Neural progenitor cell (in vitro differentiated cells): ENCODE results near the gene ADCYAP1. TPM values are rescaled to one million over a fixed set of nuclear protein-coding genes. Genes with fewer than 3 reads are reported as not detected.

Source experiments
- DNase-seq: peaks from one replicate; pipeline ENCODE4 v3.0.0-alpha.2; 2016; ENCODE audit warnings: low spot score
- H2AFZ ChIP-seq: fragments of 200-600 bp; sonication (generic); replicated peaks from 2 replicates; pipeline ENCODE4 v1.6.1; 2016; ENCODE audit warnings: antibody characterized with exemption
- H3F3A ChIP-seq: fragments of 200-600 bp; sonication (generic); 2 replicates; pipeline ENCODE4 v1.6.1; 2016; ENCODE audit warnings: antibody characterized with exemption, low read depth
- H3K27ac ChIP-seq: fragments of 200-600 bp; sonication (generic); 2 replicates; pipeline ENCODE4 v1.5.1; 2016; ENCODE audit warnings: mild to moderate bottlenecking
- H3K27me3 ChIP-seq: fragments of 200-600 bp; sonication (generic); 2 replicates; pipeline ENCODE4 v1.6.1; 2016; ENCODE audit warnings: mild to moderate bottlenecking, moderate library complexity
- H3K36me3 ChIP-seq: fragments of 200-600 bp; sonication (generic); 2 replicates; pipeline ENCODE4 v1.5.1; 2016
- H3K4me1 ChIP-seq: fragments of 200-600 bp; sonication (generic); 2 replicates; pipeline ENCODE4 v1.6.1; 2016; ENCODE audit warnings: mixed run types
- H3K4me2 ChIP-seq: fragments of 200-600 bp; sonication (generic); 2 replicates; pipeline ENCODE4 v1.6.1; 2016
- H3K4me3 ChIP-seq: fragments of 200-600 bp; sonication (generic); 2 replicates; pipeline ENCODE4 v1.5.1; 2016
- H3K79me2 ChIP-seq: fragments of 200-600 bp; sonication (generic); 2 replicates; pipeline ENCODE4 v1.6.1; 2016; ENCODE audit warnings: low read depth
- H3K9ac ChIP-seq: fragments of 200-600 bp; sonication (generic); 2 replicates; pipeline ENCODE4 v1.6.1; 2016
- H3K9me3 ChIP-seq: fragments of 200-600 bp; sonication (generic); 2 replicates; pipeline ENCODE4 v1.5.1; 2016; ENCODE audit warnings: low read depth
- H4K20me1 ChIP-seq: fragments of 200-600 bp; sonication (generic); 2 replicates; pipeline ENCODE4 v1.6.1; 2016; ENCODE audit warnings: low read depth
- H3K27ac Mint-ChIP-seq: 3 replicates; pipeline ENCODE4 v1.8.0; 2021; ENCODE audit warnings: mixed read lengths
- H3K27me3 Mint-ChIP-seq: 2 replicates; pipeline ENCODE4 v1.8.0; 2022; ENCODE audit warnings: low read depth, mild to moderate bottlenecking, inconsistent platforms, moderate library complexity, mixed read lengths; ENCODE audit not compliant: insufficient read depth
- H3K36me3 Mint-ChIP-seq: 3 replicates; pipeline ENCODE4 v1.8.0; 2021; ENCODE audit warnings: mixed read lengths
- H3K4me1 Mint-ChIP-seq: 3 replicates; pipeline ENCODE4 v1.8.0; 2021; ENCODE audit warnings: mixed read lengths
- H3K4me3 Mint-ChIP-seq: 3 replicates; pipeline ENCODE4 v1.8.0; 2021; ENCODE audit warnings: mild to moderate bottlenecking, moderate library complexity, mixed read lengths
- H3K9me3 Mint-ChIP-seq: 3 replicates; pipeline ENCODE4 v1.8.0; 2020; ENCODE audit warnings: mixed read lengths
- EZH2 ChIP-seq: fragments of 200-600 bp; sonication (generic); IDR thresholded peaks from 2 replicates; pipeline ENCODE4 v1.6.1; 2017; ENCODE audit warnings: antibody characterized with exemption, mild to moderate bottlenecking, moderate library complexity
- EZH2phosphoT487 ChIP-seq: fragments of 200-600 bp; sonication (generic); IDR thresholded peaks from 2 replicates; pipeline ENCODE4 v1.6.1; 2017; ENCODE audit warnings: antibody characterized with exemption
- total RNA-seq: library from RNA; depleted of rRNA; stranded (reverse); fragments of >200 nt; gene quantifications from 2 replicates; pipeline ENCODE4 v1.2.3, GENCODE V29; 2015; ENCODE audit warnings: low replicate concordance
- TF ChIP-seq, protein P1 (sequence below): fragments of 200-600 bp; sonication (generic); IDR thresholded peaks from 2 replicates; pipeline ENCODE4 v1.5.1; 2017; ENCODE audit warnings: antibody characterized with exemption, mild to moderate bottlenecking

ADCYAP1 gene
- total RNA-seq, 1 donor from 2014 or later: 0.04 TPM

DNA sequence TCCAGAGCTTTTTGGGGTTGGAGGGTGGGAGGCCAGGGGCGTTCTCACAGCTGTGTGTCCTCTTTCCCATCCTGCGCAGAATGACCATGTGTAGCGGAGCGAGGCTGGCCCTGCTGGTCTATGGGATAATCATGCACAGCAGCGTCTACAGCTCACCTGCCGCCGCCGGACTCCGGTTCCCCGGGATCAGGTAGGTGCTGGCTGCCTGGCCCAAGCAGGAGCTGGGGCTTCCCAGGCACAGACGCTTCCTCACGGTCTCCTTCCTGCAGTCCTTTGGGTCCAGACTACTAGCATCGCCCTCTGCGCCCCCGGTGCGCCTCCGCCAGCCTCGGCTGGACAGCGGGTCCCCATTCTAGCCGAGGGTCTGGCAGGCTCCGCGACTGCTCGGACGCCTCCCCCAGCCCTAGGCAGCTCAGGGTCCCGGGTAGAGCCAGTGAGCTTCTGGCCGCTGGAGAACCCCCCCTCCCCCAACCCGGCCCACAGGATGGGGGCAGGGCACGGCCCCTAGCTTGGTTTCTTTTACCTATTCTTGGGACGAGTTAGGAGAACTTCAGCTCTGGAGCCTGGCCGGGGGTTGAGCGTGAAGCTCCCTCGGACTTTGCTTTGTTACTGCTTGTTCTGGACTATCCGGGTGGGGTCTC, 756 bp downstream of the ADCYAP1 start:
- H3K27me3 Mint-ChIP-seq: peaks cover 73% of the 10 kb centered on the region
- peak overlapping the region; percentile 78 for H3K4me3 Mint-ChIP-seq
- TF ChIP-seq EZH2phosphoT487 (peak; percentile 4), EZH2 (peak; percentile 1)
- TF ChIP-seq, protein P1, sequence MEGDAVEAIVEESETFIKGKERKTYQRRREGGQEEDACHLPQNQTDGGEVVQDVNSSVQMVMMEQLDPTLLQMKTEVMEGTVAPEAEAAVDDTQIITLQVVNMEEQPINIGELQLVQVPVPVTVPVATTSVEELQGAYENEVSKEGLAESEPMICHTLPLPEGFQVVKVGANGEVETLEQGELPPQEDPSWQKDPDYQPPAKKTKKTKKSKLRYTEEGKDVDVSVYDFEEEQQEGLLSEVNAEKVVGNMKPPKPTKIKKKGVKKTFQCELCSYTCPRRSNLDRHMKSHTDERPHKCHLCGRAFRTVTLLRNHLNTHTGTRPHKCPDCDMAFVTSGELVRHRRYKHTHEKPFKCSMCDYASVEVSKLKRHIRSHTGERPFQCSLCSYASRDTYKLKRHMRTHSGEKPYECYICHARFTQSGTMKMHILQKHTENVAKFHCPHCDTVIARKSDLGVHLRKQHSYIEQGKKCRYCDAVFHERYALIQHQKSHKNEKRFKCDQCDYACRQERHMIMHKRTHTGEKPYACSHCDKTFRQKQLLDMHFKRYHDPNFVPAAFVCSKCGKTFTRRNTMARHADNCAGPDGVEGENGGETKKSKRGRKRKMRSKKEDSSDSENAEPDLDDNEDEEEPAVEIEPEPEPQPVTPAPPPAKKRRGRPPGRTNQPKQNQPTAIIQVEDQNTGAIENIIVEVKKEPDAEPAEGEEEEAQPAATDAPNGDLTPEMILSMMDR: no peak
- no peaks in the 10 kb centered on the region for H3K9me3 ChIP-seq
- H2AFZ ChIP-seq: no peak overlapping the region
- H4K20me1 ChIP-seq: peaks cover 77% of the 10 kb centered on the region
- no peak overlapping the region for H3K9ac ChIP-seq
- peak overlapping the region; percentile 98 for H3K4me2 ChIP-seq
- peak overlapping the region; percentile 57 for H3K4me3 ChIP-seq
- no peaks in the 10 kb centered on the region for H3K79me2 ChIP-seq
- H3K4me1 ChIP-seq: peaks cover 54% of the 10 kb centered on the region
- H3K4me1 Mint-ChIP-seq: peaks cover 24% of the 10 kb centered on the region
- H3K27me3 ChIP-seq: peaks cover 100% of the 10 kb centered on the region
- no peaks in the 10 kb centered on the region for H3K36me3 Mint-ChIP-seq
- no peak overlapping the region for H3K27ac ChIP-seq
- DNase-seq: peak; percentile 45
- H3K27ac Mint-ChIP-seq: no peak overlapping the region
- H3K9me3 Mint-ChIP-seq: no peaks in the 10 kb centered on the region
- H3K36me3 ChIP-seq: no peaks in the 10 kb centered on the region
- H3F3A ChIP-seq: peaks cover 32% of the 10 kb centered on the region

- Histone ChIP-seq H3K79me2 (no peaks in the 10 kb centered on the region), H3K36me3 (no peaks in the 10 kb centered on the region), H3K9ac (no peak overlapping the region), H3K9me3 (no peaks in the 10 kb centered on the region), H3K4me3 (peak overlapping the region; percentile 57), H3F3A (peaks cover 32% of the 10 kb centered on the region), H2AFZ (no peak overlapping the region), H3K27me3 (peaks cover 100% of the 10 kb centered on the region), H3K27ac (no peak overlapping the region), H4K20me1 (peaks cover 82% of the 10 kb centered on the region), H3K4me2 (peak overlapping the region; percentile 98), H3K4me1 (peaks cover 56% of the 10 kb centered on the region)
- TF ChIP-seq EZH2: peak; percentile 81
- TF ChIP-seq EZH2phosphoT487: peak; percentile 88
- TF ChIP-seq, protein P1: no peak
- H3K9me3 Mint-ChIP-seq: no peaks in the 10 kb centered on the region
- peaks cover 78% of the 10 kb centered on the region for H3K27me3 Mint-ChIP-seq
- H3K4me1 Mint-ChIP-seq: peaks cover 24% of the 10 kb centered on the region
- no peaks in the 10 kb centered on the region for H3K36me3 Mint-ChIP-seq
- peak overlapping the region; percentile 80 for H3K4me3 Mint-ChIP-seq
- DNase-seq: peak; percentile 45
- H3K27ac Mint-ChIP-seq: no peak overlapping the region
These were observed 1.3 kb downstream of the ADCYAP1 start for GRCh38 chr18:905948-906415.

DNA sequence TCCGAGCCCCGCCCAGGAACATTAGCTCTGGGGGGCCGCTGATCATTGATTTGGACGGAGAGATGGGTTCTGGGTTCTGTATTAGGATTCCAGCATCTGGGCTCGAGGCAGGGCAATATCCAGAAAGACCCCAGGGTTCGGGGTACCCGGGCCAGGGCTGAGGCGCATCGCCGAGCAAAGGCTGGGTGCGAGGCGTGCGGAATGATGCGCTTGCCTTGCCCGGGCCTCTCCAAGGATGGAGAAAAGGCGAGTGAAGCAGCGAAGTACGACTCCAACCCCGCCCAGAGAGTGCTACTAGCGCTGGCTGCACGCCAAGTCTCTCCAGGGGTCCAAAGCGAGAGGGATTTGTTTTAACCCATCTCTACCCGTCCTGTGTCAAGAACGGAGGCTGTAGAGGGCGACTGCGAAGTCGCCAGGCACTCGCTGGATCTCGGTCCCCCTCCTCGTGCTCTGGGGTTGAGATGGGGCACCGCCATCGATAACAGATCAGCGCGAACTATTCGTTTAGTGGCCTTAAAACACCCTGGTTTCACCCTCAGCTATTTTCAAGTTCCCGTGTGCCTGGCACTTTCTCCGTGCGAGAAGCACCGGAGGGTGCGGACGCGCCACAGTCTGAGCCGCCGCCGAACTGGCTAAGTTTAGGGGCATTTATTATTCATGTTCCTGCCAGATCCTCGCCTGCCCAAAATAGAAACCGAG, 1.9 kb downstream of the ADCYAP1 start:
- no peaks in the 10 kb centered on the region for H3K9me3 ChIP-seq
- H3K4me1 ChIP-seq: peaks cover 59% of the 10 kb centered on the region
- peaks cover 81% of the 10 kb centered on the region for H4K20me1 ChIP-seq
- H3K4me3 ChIP-seq: peak overlapping the region; percentile 57
- peak; percentile 69 for DNase-seq
- H3K36me3 Mint-ChIP-seq: no peaks in the 10 kb centered on the region
- peaks cover 100% of the 10 kb centered on the region for H3K27me3 ChIP-seq
- no peak overlapping the region for H3K27ac Mint-ChIP-seq
- H3K4me2 ChIP-seq: peak overlapping the region; percentile 98
- H3F3A ChIP-seq: peaks cover 32% of the 10 kb centered on the region
- peaks cover 24% of the 10 kb centered on the region for H3K4me1 Mint-ChIP-seq
- H3K27ac ChIP-seq: no peak overlapping the region
- no peaks in the 10 kb centered on the region for H3K9me3 Mint-ChIP-seq
- peaks cover 84% of the 10 kb centered on the region for H3K27me3 Mint-ChIP-seq
- peak overlapping the region; percentile 52 for H2AFZ ChIP-seq
- no peak overlapping the region for H3K9ac ChIP-seq
- no peaks in the 10 kb centered on the region for H3K36me3 ChIP-seq
- TF ChIP-seq, protein P1: no peak
- TF ChIP-seq EZH2phosphoT487: peak; percentile 73
- TF ChIP-seq EZH2: peak; percentile 89
- peak overlapping the region; percentile 80 for H3K4me3 Mint-ChIP-seq
- no peaks in the 10 kb centered on the region for H3K79me2 ChIP-seq
